Measurements from ENCODE around the gene ADORA2A.

The ADORA2A gene

GRCh38 chr22:24427500-24428164 lies at the start of gene ADORA2A:
Gene ADORA2A, plus strand, starts transcription at chr22:24427599. Its CDS starts 5,806 bp downstream, at chr22:24433405.
- no peak for DNase-seq

DNA sequence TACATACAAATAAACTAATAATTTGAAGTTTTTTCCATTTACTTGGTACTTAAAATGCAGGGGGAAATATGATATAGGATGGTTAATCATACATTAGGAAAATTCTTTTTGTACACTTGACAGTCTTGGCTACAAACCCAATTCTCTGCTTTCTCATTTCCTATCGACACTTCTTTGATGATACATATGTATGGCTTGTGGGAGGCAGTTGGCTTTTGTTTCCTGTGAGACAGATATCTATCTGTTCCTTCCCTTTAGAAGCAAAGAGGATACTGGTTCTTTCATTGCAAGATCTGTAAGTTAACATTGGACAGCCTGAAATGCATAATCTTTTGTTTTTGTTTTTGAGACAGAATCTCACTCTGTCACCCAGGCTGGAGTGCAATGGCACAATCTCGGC lies 47.9 kb upstream of the ADORA2A start:
- no peak for DNase-seq

- DNase-seq = peak; percentile 69
Observed at GRCh38 chr22:24380220-24380904, 47.0 kb upstream of the ADORA2A start.

GRCh38 chr22:24380905-24381230 lies 46.5 kb upstream of the ADORA2A start:
- DNase-seq = no peak

DNA sequence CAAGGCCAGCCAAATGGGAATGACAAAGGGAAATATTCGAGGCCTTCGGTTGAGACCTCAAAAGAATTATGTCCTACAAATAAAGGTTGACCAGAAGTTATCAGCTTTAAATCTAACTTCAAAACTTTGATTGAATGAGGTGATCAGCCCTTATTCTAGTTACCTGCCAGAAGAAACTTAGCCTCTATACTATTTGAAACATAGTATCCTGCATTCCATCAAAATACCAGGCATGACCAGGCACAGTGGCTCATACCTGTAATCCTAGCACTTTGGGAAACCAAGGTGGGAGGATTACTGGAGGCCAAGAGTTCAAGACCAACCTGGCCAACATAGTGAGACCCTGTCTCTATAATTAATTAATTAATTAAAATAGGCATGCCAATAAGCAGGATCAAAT lies 44.3 kb upstream of the ADORA2A start:
- DNase-seq = no peak

DNA sequence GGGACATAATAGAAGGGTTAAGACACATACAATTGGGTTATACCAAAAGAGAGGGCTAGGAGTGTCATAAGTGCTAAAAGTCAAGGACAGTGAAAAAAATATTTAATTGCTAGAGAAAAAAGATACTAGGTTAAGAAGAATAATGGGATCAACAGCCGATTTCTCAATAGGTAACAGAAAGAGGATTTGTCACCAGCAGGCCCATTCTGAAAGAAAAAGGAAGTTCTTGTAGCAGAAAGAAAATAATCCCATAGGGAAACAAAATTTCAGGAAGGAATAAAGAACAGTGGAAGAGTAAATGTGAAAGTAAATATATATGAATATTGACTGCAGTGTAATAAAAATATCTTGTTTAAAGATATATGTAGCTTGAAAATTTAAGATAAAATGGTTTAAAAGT lies 43.3 kb upstream of the ADORA2A start:
- no peak for DNase-seq

- no peak for DNase-seq
Observed at GRCh38 chr22:24386937-24387471, 40.4 kb upstream of the ADORA2A start.

DNA sequence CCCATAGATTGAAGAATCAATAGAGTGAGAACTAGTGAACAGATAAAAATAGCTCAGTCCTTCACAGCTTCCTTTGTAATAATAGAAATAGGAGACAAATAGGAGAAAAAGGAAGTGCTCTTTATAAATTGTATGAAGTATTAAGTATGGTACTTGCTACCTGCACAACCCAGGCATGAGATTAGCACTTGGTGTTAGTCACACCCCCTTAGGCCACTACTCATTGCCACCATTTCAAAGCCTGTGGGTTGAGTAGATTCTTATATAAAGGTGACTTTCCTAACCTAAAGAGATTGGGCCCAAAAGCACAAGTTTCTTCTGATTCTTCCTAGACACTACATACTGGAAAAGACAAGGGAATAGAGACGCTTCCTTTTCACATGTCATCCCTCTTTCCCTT lies 37.7 kb upstream of the ADORA2A start:
- no peak for DNase-seq

DNA sequence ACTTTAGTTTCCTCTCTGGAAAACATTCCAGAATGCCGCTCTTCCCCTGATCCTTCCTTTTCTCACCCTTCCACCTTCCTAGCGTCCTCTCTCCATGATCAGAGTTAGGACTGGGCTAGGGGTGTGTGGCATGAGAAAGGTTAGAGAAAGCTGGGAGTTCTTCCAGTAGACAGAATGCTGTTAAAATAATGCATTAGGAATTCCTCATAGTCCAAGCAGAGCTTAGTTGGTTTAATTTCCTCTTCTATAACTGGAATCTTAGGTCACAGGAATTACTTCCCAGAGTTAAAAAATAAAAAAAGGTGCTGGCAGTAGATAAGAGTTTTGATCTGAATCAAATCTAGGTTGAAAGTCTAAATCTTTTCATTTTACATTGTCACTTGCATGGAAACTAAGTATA lies 37.2 kb upstream of the ADORA2A start:
- no peak for DNase-seq

DNA sequence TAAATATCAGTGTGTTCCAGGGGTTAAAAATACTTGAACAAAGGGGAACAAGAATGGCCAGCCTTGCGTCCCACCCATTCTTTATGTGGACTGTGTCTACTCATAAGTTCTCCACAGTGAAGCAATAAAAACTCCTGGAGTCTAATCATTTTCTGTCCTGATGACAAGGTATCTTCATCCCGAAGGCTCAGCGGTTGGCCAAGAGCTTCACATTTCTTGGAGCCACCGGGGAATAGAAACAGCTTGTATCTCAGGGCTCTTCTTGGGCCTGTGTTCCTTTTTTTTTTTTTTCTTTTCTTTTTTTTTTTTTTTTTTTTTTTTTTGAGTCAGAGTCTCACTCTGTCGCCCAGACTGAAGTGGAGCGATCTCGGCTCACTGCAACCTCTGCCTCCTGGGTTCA lies 36.8 kb upstream of the ADORA2A start:
- DNase-seq = no peak

DNA sequence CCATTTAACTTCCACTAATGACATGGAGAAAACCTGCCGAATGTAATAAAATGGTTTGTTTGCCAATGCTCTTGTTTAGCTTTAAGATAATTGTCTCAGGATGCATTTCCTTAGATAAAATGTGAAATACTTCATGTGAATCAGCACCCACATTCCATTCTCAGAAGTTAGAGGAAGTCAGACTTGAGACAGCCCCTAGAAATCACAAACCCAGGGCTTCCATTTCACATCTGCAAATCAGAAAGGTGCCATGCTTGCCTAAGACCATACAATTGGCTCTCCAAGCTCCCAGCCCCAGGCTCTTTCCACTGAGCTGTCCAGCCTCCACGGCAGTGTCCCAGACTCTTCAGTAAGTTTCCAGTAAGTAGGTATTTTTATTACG lies 35.6 kb upstream of the ADORA2A start:
- DNase-seq = no peak

- DNase-seq = no peak
Observed at GRCh38 chr22:24392218-24392931, 35.0 kb upstream of the ADORA2A start.

GRCh38 chr22:24393012-24393559 lies 34.3 kb upstream of the ADORA2A start:
- no peak for DNase-seq

GRCh38 chr22:24393848-24394247 lies 33.6 kb upstream of the ADORA2A start:
- no peak for DNase-seq

DNA sequence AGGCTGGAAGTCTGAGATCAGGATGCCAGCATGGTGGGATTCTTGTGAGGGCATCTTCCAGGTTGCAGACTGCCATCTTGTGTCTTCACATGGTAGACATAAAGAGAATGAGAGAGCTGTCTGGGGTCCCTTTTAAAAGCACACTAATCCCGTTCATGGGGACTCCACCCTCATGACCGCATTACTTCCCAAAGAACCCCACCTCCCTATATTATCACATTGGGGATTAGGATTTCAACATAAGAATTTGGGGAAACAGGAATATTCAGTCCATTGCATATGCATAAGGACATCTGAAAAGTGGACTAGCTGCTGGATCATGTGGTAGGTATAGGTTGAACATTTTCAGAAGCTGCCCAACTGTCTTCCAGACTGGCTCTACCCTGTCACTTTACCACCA lies 33.1 kb upstream of the ADORA2A start:
- DNase-seq = no peak

- DNase-seq = no peak
Observed at GRCh38 chr22:24398409-24398808, 29.0 kb upstream of the ADORA2A start.

- no peak for DNase-seq
Observed at GRCh38 chr22:24400034-24400725, 27.2 kb upstream of the ADORA2A start.

DNA sequence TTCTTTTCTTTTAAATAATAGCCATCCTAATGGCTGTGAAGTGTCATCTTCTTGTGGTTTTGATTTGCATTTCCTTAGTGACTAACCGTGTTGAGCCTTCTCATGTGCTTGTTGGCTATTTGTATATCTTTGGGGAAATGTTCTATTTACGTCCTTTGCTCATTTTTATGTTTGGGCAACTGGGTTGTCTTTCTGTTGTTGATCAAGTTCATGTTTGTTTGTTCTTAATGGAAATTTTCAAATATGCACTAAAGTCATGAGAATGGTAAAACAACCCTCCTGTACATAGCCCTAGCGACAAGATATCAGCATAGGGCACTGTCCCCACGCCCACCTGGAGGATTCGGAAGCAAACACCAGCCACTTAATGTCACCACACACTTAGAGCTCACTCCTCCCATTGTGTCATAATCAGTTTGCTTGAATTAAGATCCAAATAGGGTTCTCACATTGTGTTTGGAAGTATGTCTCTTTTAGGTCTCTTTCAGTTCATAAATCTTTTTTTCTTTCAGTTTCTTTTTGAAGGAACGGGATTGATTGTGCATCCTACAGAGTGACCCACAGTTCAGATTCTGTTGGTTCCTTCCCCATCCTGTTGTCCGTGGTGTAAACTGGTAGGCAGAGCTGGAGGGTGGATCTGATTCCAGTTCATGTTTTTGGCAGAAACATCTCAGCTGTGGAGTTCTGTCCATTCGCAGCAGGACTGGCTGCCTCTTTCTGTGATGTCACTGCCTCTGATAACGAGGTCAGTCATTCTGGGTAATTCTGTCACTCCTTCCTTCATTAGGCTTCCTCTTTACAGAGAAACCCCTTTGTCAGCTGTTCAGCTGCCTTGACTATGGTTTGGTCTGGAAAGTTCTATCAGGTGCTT lies 26.4 kb upstream of the ADORA2A start:
- no peak for DNase-seq

GRCh38 chr22:24401931-24402367 lies 25.4 kb upstream of the ADORA2A start:
- no peak for DNase-seq

DNA sequence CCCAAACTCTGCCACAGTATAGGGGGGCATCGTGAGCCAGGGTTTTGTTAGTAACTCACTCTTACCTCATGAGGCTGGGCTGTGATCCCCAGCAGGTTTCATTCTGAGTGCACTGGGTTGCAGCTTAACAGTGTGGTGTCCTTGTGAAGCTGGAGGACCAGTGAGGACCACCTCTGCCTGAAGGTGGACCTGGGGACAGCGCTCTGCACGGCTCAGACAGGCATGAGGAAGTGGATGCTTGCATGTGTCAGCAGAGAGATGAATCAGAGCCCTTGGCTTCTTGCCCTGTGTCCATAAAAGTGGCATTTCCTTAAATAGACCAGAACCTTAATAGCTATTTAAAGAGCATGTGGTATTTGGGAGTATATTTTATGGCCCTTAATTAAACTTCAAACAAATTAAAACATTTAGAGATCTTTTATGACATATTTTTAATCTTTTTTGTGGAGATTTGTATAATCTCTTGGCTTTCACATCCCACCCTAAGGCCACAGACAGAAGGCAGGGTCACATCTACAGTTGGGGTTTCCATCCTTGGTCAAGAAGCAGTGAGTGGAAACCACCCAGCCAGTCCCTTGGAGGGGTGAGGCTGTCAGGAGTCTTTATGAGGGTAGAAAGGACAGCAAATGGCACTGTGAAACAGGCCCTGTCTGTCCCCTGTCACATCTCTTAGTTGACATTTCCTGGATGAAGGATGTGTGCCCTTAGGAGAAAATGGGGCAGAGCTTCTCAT lies 24.8 kb upstream of the ADORA2A start:
- DNase-seq = peak; percentile 26

DNA sequence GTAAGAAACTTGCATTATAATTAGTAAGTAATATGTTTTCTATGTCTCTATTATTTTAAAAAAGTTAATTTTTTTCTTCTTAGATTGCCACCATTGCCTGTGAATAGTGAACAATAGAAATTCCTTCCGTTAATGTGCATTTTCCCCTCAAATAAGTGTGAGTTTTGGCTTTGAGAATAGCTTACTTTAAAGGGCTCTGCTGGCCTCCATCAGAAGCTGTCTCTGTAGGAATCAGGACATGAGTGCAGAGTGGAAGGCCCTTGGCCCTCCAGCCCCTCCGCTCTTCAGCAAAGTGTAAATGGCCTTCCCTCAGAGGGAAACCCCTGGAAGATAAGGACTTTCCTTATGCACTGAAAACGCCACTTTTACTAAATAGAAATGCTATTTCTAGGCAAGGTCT lies 24.1 kb upstream of the ADORA2A start:
- no peak for DNase-seq
